Measurements from ENCODE around the gene SPDEF.

The SPDEF gene

DNA sequence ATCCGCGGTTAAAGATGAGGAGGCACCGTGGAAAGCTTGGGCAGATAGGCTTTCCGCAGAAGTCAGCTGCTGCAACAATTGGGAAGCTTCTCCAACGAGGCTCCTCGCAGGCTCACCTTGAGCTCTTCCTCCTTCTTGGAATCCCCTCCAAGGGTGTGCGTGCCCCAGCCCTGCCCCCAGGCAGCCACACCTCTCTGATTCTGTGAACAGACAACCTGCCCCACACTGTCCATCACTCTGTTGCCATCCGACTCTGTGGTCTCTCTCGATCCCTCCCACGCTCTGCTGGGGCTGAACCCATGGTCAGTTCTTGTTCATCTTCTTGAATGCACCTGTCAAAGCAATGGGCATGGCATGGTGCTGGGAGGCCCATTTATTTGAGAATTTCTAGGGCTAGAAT is 58.7 kb downstream of the SPDEF start:
- CTCF ChIA-PET, result no interaction called here
- no peak overlapping the region for H3K4me3 Mint-ChIP-seq
- peaks cover 19% of the 10 kb centered on the region for H3K27me3 Mint-ChIP-seq
- H3K36me3 Mint-ChIP-seq, result no peaks in the 10 kb centered on the region
- DNase-seq, result no peak
- H3K4me1 Mint-ChIP-seq, result no peaks in the 10 kb centered on the region
- no peak overlapping the region for H3K27ac Mint-ChIP-seq
- no peaks in the 10 kb centered on the region for H3K9me3 Mint-ChIP-seq

DNA sequence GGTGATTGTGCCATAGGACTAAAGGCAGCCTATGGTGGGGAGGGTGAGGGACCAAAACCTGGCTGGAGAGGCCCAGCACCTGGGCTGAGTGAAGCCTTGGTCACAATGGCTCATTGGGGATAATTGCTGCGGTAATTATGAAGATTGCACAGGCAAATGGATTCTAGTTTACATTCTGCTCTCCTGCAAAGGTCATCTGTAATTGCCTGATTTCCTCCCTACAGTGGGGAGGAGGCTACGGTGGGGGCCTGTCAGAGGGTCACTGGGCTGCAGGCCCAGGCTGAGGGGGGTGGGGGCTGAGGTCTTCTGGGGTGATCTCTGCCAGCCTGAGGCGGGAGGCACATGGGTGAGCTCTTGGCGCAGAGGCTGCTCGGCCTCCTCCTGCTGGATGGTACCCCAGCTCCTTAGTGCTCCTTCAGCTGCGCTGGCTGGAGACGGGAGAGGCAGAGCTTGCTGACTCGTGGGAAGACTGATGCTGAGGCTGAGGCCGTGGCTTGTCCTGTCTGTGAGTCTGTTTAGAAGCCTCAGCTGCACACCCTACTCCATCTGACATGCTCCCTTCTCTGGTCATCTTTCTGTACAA is 59.9 kb downstream of the SPDEF start:
- Mint-ChIP-seq H3K27ac (no peak overlapping the region), H3K9me3 (no peaks in the 10 kb centered on the region), H3K36me3 (no peaks in the 10 kb centered on the region), H3K27me3 (peaks cover 11% of the 10 kb centered on the region), H3K4me1 (no peaks in the 10 kb centered on the region), H3K4me3 (no peak overlapping the region)
- CTCF ChIA-PET, result no interaction called here
- DNase-seq, result no peak

DNA sequence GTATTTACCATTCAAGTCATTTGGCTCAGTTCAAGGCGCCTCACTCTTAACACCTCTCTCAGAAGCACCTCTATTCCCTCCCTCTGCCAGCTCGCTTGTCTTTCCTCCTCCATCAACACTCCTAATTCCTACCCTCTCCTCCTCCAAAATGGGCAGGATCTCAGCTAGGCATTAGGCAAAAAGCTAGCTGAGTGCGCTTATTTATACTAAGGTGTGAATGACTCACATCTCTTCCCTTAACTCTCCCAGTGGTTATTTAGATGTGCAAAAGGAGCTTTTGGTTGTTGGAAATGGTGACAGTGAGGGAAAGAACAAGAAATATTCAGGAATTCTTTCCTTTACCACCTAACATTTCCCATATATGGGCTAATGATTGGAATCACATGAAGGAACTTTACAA is 61.2 kb downstream of the SPDEF start:
- Mint-ChIP-seq H3K4me1 (no peaks in the 10 kb centered on the region), H3K27ac (no peak overlapping the region), H3K9me3 (no peaks in the 10 kb centered on the region), H3K4me3 (no peak overlapping the region), H3K36me3 (no peaks in the 10 kb centered on the region), H3K27me3 (peaks cover 5% of the 10 kb centered on the region)
- DNase-seq, result no peak
- CTCF ChIA-PET, result interaction anchor here (1.5 kb wide), 1 partner anchor 332 kb away, joined by 3 read pairs; no protein-coding TSS in a partner anchor

DNA sequence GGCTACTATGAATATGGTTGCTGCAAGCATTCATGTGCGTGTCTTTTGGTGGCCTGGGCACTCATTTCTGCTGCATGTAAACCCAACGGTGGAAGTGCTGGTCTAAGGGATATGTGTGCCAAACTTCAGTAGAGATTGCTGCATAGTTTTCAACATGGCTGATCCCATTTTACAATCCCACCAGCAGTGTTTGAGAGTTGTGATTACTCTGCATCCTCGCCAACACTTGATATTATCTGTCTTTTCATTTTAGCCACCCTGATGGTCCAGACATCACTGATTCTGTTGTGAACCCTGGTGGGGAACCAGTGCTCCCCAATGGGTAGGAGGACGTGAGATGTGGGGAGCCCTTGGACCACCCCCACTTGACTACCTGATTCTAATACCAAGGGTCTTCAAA is 62.8 kb downstream of the SPDEF start:
- Mint-ChIP-seq H3K4me1 (peaks cover 1% of the 10 kb centered on the region), H3K4me3 (no peak overlapping the region), H3K36me3 (no peaks in the 10 kb centered on the region), H3K27ac (no peak overlapping the region), H3K27me3 (peaks cover 5% of the 10 kb centered on the region), H3K9me3 (no peaks in the 10 kb centered on the region)
- DNase-seq, result no peak
- CTCF ChIA-PET, result interaction anchor here (0.5 kb wide), 1 partner anchor 31 kb away, joined by 3 read pairs; no protein-coding TSS in a partner anchor

DNA sequence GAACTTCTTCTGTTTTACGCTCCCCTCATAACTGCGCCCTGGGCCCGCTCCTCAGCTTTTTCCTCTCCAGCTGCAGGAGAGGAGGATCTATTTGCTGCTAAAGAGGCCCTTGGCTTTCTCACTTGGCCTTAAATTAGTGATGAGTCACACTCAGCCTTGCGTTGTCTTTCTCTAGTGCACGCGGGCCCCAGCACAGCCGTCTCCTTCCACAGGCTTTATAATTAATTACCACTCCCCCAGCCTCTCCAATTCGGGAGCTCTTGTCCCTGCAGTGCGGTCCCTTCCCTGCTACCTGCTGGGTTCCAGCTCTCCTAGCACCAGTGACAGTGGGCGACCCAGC is 65.1 kb downstream of the SPDEF start:
- DNase-seq, result no peak
- no peak overlapping the region for H3K27ac Mint-ChIP-seq
- CTCF ChIA-PET, result no interaction called here
- H3K4me1 Mint-ChIP-seq, result peaks cover 17% of the 10 kb centered on the region
- no peak overlapping the region for H3K4me3 Mint-ChIP-seq
- H3K36me3 Mint-ChIP-seq, result no peaks in the 10 kb centered on the region
- H3K27me3 Mint-ChIP-seq, result peaks cover 5% of the 10 kb centered on the region
- H3K9me3 Mint-ChIP-seq, result no peaks in the 10 kb centered on the region

DNA sequence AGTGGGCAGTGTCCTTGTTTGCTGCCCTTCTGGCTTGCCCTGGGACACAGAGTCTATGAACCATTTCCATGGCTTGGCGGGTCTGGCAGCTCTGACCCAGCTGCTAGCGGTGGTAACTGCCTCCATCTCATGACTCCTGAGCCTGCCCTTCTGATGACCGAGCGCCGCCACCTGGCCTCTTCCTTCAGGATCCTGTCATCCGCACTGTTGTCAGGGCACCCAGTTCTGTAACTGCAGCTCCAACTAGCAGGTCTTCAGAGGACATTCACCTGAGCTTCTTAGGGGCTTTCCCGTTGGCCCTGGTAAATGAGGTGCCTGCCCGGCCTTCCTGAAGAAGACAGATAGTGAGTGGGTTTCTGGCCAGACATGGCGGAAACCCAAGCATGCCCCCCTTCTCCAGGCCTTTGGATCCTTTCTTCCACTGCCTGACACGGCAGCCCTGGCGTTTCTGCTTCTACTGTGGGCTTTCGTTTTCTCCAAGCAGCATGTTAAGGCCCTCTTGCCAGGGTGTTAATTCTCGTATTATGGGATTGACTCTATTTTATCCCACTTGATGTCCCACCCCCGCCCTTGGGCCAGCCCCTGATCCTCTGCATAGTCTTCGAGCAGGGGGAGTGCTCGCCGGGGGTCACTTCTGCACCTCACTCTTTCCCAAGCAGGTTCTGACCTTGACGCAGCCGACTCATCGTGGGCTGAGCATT is 65.6 kb downstream of the SPDEF start:
- no peak overlapping the region for H3K4me3 Mint-ChIP-seq
- DNase-seq, result no peak
- H3K4me1 Mint-ChIP-seq, result peaks cover 22% of the 10 kb centered on the region
- CTCF ChIA-PET, result interaction anchor here (0.6 kb wide), 1 partner anchor 326 kb away, joined by 3 read pairs; no protein-coding TSS in a partner anchor
- no peaks in the 10 kb centered on the region for H3K36me3 Mint-ChIP-seq
- peaks cover 5% of the 10 kb centered on the region for H3K27me3 Mint-ChIP-seq
- H3K27ac Mint-ChIP-seq, result no peak overlapping the region
- H3K9me3 Mint-ChIP-seq, result no peaks in the 10 kb centered on the region

DNA sequence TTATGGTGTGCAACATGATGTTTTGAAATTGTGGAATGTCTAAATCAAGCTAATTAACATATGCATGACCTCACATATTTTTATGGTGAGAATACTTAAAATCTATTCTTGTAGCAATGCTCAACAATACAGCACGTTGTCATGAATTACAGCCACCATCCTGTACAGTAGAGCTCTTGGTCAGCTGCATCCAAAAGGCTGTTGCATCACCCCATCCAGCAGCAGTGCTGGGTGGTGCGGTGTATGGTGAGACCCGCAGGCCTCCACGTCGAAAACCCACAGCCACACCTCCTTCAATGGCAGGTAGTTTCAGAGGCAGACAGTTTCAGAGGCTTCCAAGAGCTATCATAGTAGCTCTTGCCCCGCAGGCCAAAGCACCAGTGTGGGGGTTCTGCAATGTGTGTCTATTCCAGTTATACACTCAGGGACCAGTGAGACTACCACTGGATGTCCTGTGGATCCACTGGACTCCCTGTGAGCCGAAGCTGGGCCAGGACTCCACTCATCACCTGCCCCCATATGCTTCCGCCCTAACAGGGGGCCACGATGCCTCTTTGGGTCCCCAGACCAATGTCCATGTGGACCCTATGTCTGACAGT is 66.8 kb downstream of the SPDEF start:
- Mint-ChIP-seq H3K36me3 (no peaks in the 10 kb centered on the region), H3K4me1 (peaks cover 34% of the 10 kb centered on the region), H3K9me3 (no peaks in the 10 kb centered on the region), H3K27me3 (peaks cover 4% of the 10 kb centered on the region), H3K27ac (no peak overlapping the region), H3K4me3 (no peak overlapping the region)
- no peak for DNase-seq
- CTCF ChIA-PET, result no interaction called here
